GM19043 (cell line): ENCODE data around the gene TTC27.
"Not testable (repeated sequence)": the region's sequence is repeated elsewhere in the genome, so short reads cannot be mapped to it uniquely, and the experiment has no call there.

ENCODE experiments used
- ATAC-seq: cut with Tn5 transposase; IDR thresholded peaks from one replicate; pipeline ENCODE4 v1.9.1; 2021; ENCODE audit warnings: low read depth; ENCODE audit not compliant: unreplicated experiment

The TTC27 gene

GRCh38 chr2:32627814-32628579, at the start of gene TTC27:
Gene TTC27 (plus strand): TSS chr2:32628050. CDS start chr2:32628293, 243 bp downstream.
- ATAC-seq: peak; percentile 100

- ATAC-seq: peak; percentile 55
Measured at GRCh38 chr2:32591669-32592463, 36.0 kb upstream of the TTC27 start.

GRCh38 chr2:32594573-32594972, 33.3 kb upstream of the TTC27 start:
- ATAC-seq: no peak

GRCh38 chr2:32611366-32611765, 16.5 kb upstream of the TTC27 start:
- ATAC-seq: no peak

GRCh38 chr2:32611771-32612170, 16.1 kb upstream of the TTC27 start:
- no peak for ATAC-seq

- ATAC-seq: no peak
Measured at GRCh38 chr2:32614084-32614483, 13.8 kb upstream of the TTC27 start.

GRCh38 chr2:32617599-32618189, 10.2 kb upstream of the TTC27 start:
- no peak for ATAC-seq

GRCh38 chr2:32622570-32623310, 5.1 kb upstream of the TTC27 start:
- no peak for ATAC-seq

- no peak for ATAC-seq
Measured at GRCh38 chr2:32623311-32623706, 4.5 kb upstream of the TTC27 start.

- no peak for ATAC-seq
Measured at GRCh38 chr2:32624812-32625211, 3.0 kb upstream of the TTC27 start.

GRCh38 chr2:32626639-32627221, 1.1 kb upstream of the TTC27 start:
- no peak for ATAC-seq

GRCh38 chr2:32627441-32627813, 423 bp upstream of the TTC27 start:
- peak; percentile 26 for ATAC-seq

GRCh38 chr2:32632089-32632488, 4.2 kb downstream of the TTC27 start:
- no peak for ATAC-seq

- no peak for ATAC-seq
Measured at GRCh38 chr2:32633040-32633439, 5.2 kb downstream of the TTC27 start.

GRCh38 chr2:32638548-32638947, 10.7 kb downstream of the TTC27 start:
- ATAC-seq: not testable (repeated sequence)

- ATAC-seq: no peak
Measured at GRCh38 chr2:32641180-32641579, 13.3 kb downstream of the TTC27 start.

- no peak for ATAC-seq
Measured at GRCh38 chr2:32647180-32647651, 19.4 kb downstream of the TTC27 start.

GRCh38 chr2:32652555-32653209, 24.8 kb downstream of the TTC27 start:
- ATAC-seq: no peak

GRCh38 chr2:32656069-32656468, 28.2 kb downstream of the TTC27 start:
- no peak for ATAC-seq

- ATAC-seq: no peak
Measured at GRCh38 chr2:32663864-32664263, 36.0 kb downstream of the TTC27 start.
